HG03064 (cell line): ENCODE results near the gene ADAP1.
A peak's percentile ranks its signal among the peaks of the same experiment; 100 is the strongest.
"Not testable (repeated sequence)": the region's sequence is repeated elsewhere in the genome, so short reads cannot be mapped to it uniquely, and the experiment has no call there.

Experiments used
- ATAC-seq: cut with Tn5 transposase; IDR thresholded peaks from one replicate; pipeline ENCODE4 v1.9.1; 2021; ENCODE audit warnings: low read depth; ENCODE audit not compliant: unreplicated experiment

The ADAP1 gene

GRCh38 chr7:924541-925231 is 29.8 kb downstream of the ADAP1 start:
- ATAC-seq: peak; percentile 46

DNA sequence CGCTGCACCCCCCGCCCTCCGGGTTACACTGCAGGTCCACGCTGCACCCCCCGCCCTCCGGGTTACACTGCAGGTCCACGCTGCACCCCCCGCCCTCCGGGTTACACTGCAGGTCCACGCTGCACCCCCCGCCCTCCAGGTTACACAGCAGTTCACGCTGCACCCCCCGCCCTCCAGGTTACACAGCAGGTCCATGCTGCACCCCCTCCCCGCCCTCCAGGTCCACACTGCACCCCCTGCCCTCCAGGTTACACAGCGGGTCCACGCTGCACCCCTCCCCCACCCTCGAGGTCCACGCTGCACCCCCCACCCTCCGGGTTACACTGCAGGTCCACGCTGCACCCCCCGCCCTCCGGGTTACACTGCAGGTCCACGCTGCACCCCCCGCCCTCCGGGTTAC is 30.4 kb downstream of the ADAP1 start:
- not testable (repeated sequence) for ATAC-seq

GRCh38 chr7:923108-924041 is 31.1 kb downstream of the ADAP1 start:
- peak; percentile 68 for ATAC-seq

DNA sequence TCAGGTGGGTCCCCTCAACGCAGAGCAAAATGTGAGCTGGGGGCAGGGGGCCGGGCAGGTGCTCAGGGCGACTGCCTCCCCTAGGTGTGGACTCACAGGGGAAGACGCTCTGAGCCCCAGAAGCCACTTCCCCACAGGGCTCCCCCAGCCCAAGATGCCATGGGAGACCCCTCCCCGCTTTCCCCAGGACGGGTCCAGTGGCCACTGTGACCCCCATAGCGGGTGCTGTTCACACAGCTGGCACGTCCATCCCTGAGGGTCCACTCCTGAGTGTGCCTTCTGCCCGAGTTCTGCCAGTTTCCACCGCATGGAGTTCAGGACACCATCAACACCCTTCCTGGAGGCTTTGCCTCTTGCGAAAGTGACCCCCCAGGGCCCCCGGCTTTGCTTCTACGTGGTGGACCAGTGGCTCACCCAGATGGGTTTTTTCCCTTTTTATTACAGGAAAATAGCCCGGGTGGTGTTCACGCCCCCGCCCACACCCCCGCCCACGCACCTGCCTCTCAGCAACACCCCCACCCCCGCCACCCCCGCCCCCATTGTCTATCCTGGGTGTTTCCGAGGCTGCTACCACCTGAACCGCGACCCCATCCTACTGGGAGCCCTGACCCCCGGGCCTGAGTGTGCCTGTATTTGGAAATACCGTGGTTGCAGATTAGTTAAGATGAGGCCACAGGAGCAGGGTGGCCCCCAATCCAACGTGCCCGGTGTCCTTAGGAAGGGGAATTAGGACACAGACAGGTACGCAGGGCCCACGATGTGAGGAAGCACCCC is 32.0 kb downstream of the ADAP1 start:
- peak; percentile 1 for ATAC-seq

DNA sequence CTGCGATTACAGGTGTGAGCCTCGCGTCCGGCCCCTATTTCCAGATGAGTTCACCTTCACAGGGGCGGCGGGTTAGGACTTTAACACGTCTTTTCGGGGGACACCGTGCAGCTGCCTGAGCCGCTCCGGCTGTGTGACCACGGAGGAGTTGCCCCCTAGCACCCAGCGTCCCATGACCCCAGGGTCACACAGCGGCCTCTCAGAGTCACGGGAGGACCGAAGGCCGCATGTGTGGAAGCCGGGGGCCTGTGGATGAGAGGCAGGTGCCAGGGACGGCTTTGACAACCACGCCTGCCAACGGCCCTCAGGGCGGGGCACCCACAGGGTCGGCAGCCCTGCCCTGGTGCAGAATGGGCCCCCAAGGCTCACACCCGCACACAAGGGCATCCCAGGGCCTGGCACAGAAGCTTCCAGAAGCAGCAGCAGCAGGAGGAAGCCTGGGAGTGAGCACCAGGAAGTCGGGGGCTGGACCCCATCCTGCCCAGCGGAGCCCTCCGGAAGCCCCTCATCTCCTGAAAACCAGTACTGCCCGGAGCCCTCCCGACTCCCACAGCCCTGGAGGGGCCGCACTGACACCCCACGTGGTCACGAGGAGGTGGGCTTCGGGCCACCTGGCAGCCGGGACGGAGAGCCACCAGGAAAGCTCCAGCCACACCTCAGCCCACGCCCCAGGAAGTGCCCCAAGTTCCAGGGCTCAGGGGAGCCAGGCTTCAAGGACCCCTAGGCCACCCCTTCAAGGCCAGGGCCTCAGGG is 32.7 kb downstream of the ADAP1 start:
- ATAC-seq: no peak

DNA sequence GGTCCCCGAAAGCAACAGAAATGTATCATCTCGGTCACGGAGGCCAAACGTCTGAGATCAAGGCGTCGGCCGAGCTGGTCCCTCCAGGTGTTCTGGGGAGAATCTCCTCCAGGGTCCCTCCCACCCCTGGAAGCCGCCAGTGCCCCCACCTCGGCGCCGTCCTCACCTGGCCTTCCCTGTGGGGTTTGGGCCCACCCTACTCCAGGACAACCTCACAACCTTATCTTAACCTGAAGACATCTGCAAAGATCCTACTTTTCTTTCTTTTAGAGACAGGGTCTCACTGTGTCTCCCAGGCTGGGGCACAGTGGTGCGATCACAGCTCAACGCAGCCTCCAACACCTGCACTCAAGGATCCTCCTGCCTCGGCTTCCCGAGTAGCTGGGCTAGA is 33.4 kb downstream of the ADAP1 start:
- ATAC-seq: no peak

DNA sequence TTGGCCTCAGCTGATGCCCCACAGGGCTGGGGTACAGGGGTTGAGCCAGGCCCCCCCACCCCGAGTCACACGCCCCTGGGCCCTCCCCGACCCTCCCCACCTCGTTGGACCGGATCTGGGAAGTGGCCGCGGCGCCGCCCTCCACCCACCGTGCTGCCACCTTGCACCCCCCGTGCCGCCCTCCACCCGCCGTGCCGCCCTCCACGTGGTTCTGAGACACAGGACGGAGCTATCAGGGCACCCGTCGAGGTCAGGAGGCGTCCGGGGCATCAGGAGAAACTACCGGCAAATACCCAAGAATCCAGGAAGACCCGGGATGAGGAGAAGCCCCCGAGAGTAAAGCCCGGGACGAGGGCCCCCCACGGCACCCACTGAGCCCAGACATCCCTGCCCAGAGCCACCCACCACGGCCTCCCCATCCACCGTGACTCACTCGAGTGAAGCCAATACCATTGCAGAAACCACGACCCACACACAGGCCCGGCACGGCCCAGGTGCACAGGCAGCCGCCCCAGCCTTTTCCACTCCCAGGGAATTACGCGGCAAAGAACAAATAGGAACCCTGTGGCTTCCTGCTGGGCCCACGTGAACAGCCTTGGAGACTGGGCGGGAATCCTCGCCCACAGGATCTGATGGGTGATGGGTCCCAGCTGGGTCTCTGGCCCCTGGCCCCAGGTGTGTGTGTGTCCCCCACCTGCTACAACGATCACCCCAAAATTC is 34.0 kb downstream of the ADAP1 start:
- no peak for ATAC-seq

- ATAC-seq: no peak
Observed at GRCh38 chr7:919924-920341, 34.5 kb downstream of the ADAP1 start.

DNA sequence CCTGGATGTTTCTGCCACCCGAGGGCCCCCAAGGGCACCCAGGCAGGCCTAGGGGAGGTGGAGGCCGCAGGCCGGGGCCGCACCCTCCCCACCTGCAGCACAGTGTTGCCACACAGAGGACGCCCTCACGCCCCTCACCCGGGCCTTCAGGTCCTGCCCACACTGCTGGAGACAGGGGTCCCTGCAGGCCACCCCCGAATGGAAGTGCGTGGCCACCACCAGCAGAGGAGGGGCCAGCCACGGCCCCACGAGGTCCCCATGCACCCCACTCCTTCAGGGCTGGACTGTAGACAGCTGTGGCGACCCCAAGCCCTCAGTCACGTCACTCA is 35.4 kb downstream of the ADAP1 start:
- no peak for ATAC-seq

DNA sequence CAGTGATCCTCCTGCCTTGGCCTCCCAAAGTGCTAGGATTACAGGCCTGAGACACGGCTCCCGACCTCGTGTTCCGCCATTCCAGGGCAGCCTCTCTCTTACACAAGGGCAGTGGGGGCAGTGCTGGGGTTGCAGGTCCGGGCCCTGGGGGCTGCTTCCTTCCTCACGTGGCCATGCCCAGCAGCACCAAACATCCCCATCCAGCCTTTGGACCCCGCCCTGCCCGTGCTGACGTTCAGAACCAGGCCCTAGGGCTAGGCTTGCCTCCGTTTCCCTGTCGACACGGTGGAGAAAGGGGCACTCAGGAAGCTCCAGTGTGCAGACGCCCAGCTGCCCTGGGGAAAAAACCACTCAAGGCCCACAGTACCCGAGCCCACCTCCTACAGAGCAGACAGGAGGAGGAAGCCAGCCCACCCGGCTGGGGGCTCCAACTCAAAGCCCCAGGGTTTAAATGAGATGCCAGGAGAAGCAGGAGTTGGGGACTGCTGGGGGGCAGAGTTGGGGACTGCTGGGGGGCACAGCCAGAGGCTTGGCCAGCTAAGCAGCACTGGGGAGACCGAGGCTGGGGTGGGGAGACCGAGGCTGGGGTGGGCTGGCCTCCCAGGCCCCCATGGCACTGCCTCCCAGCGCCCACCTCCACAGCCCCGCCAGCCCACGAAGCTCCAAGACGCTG is 35.9 kb downstream of the ADAP1 start:
- no peak for ATAC-seq

DNA sequence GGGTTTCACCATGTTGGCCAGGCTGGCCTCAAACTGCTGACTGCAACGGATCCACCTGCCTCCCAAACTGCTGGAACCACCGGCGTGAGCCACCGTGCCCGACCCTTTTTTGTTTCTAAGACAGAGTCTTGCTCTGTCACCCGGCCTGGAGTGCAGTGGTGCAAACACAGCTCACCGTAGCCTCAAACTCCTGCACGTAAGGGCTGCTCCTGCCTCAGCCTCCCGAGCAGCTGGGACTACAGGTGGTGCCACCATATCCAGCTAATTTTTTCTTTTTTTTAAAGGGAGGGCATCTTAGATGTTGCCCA is 36.4 kb downstream of the ADAP1 start:
- no peak for ATAC-seq

DNA sequence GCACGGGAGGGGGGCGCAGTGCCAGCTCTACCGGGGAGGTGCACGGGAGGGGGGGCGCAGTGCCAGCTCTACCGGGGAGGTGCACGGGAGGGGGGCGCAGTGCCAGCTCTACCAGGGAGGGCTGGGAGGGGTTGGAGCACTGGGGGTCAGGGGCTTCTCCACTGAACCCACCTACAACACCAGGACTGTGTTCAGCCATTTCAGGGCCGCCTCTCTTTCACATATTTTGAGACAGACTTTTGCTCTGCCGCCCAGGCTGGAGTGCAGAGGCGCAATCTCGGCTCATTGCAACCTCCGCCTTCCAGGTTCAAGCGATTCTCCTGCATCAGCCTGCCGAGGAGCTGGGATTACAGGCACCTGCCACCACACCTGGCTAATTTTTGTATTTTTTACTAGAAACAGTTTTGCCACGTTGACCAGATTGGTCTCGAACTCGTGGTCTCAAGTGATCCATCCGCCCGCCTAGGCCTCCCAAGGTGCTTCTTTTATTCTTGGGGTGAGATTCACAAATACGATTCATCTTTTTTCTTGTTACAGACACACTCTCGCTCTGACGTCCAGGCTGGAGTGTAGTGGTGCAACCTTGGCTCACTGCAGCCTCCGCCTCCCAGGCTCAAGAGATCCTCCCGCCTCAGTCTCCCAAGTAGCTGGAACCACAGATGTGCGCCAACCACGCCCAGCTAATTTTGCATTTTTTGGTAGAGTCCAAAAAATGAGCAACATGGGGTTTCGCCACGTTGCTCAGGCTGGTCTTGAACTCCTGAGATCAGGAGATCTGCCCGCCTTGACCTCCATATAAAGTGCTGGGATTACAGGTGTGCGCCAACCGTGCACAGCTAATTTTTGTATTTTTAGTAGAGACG is 37.0 kb downstream of the ADAP1 start:
- no peak for ATAC-seq

DNA sequence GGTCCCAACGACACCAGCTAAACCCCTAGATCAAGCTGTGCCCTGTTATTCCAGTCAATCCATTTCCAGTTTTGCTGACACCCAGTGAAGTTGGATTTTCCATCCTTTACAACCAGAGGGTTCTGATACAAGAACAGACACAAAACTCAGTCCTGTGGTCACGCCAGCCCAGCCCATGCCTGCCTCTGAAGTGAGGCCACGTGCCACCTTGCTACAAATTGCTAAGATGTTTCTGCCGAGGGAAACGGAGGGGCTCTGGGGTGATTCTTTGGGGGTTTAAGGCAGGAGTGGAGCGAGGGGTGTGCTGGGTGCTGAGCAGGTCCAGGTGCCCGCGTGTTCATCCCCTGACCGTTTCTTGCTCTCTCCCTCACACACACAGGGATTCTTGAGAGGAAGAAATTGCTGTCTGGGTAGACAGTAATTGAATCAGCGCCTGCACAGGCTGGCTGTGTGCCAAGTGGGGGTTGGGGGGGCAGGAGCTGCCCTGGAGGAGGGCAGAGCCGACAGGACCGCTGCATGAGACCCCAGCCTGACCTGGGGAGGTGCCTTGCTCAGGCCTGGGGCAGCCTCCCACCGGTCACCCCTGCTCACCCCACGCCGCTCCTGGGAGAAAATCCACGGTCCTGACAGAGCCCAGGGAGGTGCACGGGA is 38.1 kb downstream of the ADAP1 start:
- no peak for ATAC-seq

GRCh38 chr7:915291-916218 is 38.9 kb downstream of the ADAP1 start:
- no peak for ATAC-seq

GRCh38 chr7:914521-915194 is 39.8 kb downstream of the ADAP1 start:
- no peak for ATAC-seq

GRCh38 chr7:913736-914520 is 40.6 kb downstream of the ADAP1 start:
- ATAC-seq: no peak
